Upper lobe of right lung (tissue), 1 donor: ENCODE results near the gene MSH2. TPM values are rescaled to one million over a fixed set of nuclear protein-coding genes. Genes with fewer than 3 reads are reported as not detected.

Experiments
- ATAC-seq: fragments of 200-7000 bp; cut with Tn5 transposase; one replicate; pipeline ENCODE4 v1.9.1; 2020; ENCODE audit warnings: mild to moderate bottlenecking, moderate library complexity
- DNase-seq: peaks from one replicate; pipeline ENCODE4 v3.0.0-alpha.2; 2020
- H3K27ac ChIP-seq: fragments of 200-600 bp; one replicate; pipeline ENCODE4 v1.8.0; 2022
- H3K27me3 ChIP-seq: fragments of 200-600 bp; one replicate; pipeline ENCODE4 v1.8.0; 2022; ENCODE audit warnings: mild to moderate bottlenecking
- H3K36me3 ChIP-seq: fragments of 200-600 bp; one replicate; pipeline ENCODE4 v1.8.0; 2022
- H3K4me1 ChIP-seq: fragments of 200-600 bp; one replicate; pipeline ENCODE4 v1.8.0; 2022
- H3K4me3 ChIP-seq: fragments of 200-600 bp; one replicate; pipeline ENCODE4 v1.8.0; 2022; ENCODE audit warnings: mild to moderate bottlenecking
- H3K9me3 ChIP-seq: fragments of 200-600 bp; one replicate; pipeline ENCODE4 v1.8.0; 2022
- intact Hi-C: fragments of 100-400 bp; cut with DNase I; formaldehyde crosslinking; loops from one replicate; pipeline ENCODE4 v1.11.0; 2022
- total RNA-seq: library from RNA; stranded (reverse); fragmentation: NEBNext Ultra II Directional; extraction: Animal tissue kit (Norgen Biotek cat#: 25700); gene quantifications from one replicate; pipeline ENCODE4 v1.2.1, GENCODE V29; 2021
- TF ChIP-seq, protein P1 (sequence below): fragments of 200-600 bp; IDR thresholded peaks from one replicate; pipeline ENCODE4 v1.8.0; 2022; ENCODE audit warnings: antibody characterized with exemption
- donor health status: DM: no; HTN: yes; CAD: no; lungs with severe emphysema.

Gene MSH2
- total RNA-seq, 1 donor from 2014 or later: 13.3 TPM

DNA sequence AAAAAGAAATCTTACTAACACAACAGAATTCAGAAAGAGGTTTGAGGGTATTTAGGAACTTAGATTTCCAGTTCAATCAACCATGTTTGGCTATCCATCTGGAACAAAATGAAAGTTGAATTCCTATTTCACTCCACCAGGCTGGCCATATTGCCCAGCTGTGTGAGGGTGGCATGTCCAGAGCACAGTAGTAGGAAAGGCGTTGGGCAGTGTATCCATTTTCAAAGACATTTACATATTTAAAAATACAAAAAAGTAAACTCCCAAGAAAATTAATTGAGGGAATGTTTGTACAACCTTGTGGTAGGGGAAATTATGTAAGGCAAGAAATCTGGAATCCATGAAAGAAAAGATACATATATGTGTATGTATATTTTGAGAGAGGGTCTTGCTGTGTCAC lies 21.5 kb upstream of the MSH2 start:
- Histone ChIP-seq H3K36me3 (no peaks in the 10 kb centered on the region), H3K27ac (no peak overlapping the region), H3K9me3 (no peaks in the 10 kb centered on the region), H3K4me3 (no peak overlapping the region), H3K27me3 (no peaks in the 10 kb centered on the region), H3K4me1 (no peaks in the 10 kb centered on the region)
- no peak for ATAC-seq
- intact Hi-C loops: no loop called here
- TF ChIP-seq, protein P1, sequence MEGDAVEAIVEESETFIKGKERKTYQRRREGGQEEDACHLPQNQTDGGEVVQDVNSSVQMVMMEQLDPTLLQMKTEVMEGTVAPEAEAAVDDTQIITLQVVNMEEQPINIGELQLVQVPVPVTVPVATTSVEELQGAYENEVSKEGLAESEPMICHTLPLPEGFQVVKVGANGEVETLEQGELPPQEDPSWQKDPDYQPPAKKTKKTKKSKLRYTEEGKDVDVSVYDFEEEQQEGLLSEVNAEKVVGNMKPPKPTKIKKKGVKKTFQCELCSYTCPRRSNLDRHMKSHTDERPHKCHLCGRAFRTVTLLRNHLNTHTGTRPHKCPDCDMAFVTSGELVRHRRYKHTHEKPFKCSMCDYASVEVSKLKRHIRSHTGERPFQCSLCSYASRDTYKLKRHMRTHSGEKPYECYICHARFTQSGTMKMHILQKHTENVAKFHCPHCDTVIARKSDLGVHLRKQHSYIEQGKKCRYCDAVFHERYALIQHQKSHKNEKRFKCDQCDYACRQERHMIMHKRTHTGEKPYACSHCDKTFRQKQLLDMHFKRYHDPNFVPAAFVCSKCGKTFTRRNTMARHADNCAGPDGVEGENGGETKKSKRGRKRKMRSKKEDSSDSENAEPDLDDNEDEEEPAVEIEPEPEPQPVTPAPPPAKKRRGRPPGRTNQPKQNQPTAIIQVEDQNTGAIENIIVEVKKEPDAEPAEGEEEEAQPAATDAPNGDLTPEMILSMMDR: no peak
- DNase-seq: no peak

DNA sequence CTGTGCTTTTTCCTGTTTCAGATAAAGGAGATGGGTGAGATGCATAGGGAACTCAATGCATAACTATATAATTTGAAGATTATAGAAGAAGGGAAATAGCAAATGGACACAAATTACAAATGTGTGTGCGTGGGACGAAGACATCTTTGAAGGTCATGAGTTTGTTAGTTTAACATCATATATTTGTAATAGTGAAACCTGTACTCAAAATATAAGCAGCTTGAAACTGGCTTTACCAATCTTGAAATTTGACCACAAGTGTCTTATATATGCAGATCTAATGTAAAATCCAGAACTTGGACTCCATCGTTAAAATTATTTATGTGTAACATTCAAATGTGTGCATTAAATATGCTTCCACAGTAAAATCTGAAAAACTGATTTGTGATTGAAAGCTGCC lies 16.4 kb upstream of the MSH2 start:
- Histone ChIP-seq H3K27me3 (no peaks in the 10 kb centered on the region), H3K36me3 (no peaks in the 10 kb centered on the region), H3K27ac (no peak overlapping the region), H3K4me3 (no peak overlapping the region), H3K9me3 (no peaks in the 10 kb centered on the region), H3K4me1 (no peaks in the 10 kb centered on the region)
- ATAC-seq (no peak), DNase-seq (no peak)
- intact Hi-C loops: no loop called here
- TF ChIP-seq, protein P1: no peak

DNA sequence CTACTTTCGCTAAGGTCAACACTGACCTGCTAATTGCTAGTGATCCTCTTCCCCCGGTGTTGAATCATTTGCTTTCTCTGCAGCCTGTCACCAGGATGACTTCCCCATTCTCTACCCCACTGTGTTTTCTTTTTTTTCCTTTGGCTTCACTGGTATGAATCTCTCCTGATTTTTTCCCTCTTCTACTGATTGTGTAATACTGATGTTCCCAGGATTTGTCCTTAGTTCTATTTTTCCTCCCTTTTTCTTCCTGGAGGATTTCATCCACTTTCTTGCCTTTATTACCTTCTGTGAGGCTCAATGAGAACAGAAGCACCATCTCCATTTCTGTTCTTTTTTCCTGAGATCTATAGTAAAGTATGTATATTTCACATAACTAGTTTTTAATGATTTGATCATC lies 14.1 kb upstream of the MSH2 start:
- no peak for ATAC-seq
- TF ChIP-seq, protein P1: no peak
- DNase-seq: no peak
- intact Hi-C loops: no loop called here
- Histone ChIP-seq H3K27me3 (no peaks in the 10 kb centered on the region), H3K9me3 (no peaks in the 10 kb centered on the region), H3K36me3 (no peaks in the 10 kb centered on the region), H3K27ac (no peak overlapping the region), H3K4me3 (no peak overlapping the region), H3K4me1 (no peaks in the 10 kb centered on the region)

DNA sequence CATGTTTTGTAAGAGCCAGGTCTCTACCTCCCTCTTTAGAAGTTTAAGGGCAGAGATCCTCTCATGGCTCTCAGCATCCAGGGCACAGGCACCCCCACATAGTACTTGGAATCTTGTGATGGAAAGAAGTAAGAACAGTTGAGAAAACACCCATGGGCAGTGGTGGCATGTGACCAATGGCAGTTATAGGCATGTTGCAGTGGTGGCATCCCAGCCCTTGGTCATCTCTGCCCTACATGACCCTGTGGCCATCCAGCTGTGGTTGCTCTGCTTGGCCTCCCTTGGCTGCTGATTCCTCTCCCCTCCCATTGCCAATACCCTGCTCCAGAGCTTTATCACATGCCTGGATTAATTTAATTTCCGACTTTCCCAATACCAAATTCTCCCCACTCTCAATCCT lies 13.3 kb upstream of the MSH2 start:
- no peak for DNase-seq
- H3K27ac ChIP-seq: no peak overlapping the region
- H3K27me3 ChIP-seq: no peaks in the 10 kb centered on the region
- ATAC-seq: no peak
- no peaks in the 10 kb centered on the region for H3K36me3 ChIP-seq
- H3K9me3 ChIP-seq: no peaks in the 10 kb centered on the region
- TF ChIP-seq, protein P1: no peak
- H3K4me3 ChIP-seq: no peak overlapping the region
- intact Hi-C loops: no loop called here
- no peaks in the 10 kb centered on the region for H3K4me1 ChIP-seq

DNA sequence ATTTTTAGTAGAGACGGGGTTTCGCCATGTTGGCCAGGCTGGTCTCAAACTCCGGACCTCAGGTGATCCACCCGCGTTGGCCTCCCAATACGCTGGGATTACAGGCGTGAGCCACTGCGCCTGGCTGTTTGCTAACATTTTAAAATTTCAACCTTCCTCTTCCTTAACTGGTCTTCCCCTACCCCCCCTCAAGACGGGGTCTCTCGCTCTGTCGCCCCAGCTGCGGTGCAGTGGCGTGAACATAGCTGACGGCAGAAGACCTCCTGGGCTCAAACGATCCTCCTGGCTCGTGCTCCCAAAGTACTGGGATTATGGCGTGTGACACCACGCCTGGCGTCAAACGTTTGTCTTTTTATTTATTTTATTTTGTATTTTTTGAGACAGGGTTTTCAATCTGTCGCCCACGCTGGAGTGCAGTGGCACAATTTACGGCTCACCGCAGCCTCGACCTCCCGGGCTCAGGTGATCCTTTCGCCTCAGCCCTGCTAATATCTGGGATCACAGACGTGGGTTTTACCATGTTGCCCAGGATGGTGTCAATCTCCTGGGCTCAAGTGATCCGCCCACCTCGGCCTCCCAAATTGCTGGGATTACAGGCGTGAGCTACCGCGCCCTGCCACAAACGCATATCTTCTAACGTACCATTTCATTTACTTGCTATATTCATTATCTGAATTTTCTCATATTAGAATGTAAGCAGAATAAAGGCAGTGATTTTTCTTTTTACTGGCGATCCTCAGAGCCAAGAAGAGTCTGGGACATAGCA lies 984 bp upstream of the MSH2 start:
- TF ChIP-seq, protein P1: no peak
- ATAC-seq (no peak), DNase-seq (no peak)
- Histone ChIP-seq H3K4me1 (peaks cover 7% of the 10 kb centered on the region), H3K4me3 (peak overlapping the region; percentile 83), H3K9me3 (no peaks in the 10 kb centered on the region), H3K36me3 (no peaks in the 10 kb centered on the region), H3K27me3 (no peaks in the 10 kb centered on the region), H3K27ac (no peak overlapping the region)
- intact Hi-C loops: no loop called here

DNA sequence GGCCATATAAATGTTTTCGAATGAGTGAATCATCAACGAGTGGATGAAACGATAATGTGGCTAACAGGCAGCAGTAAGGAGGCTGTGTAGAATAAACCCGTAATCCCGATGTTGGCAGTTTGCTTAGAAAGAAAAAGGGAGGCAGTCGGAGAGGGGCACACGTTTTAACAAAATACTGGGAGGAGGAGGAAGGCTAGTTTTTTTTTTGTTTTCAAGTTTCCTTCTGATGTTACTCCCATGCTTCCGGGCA lies 476 bp upstream of the MSH2 start:
- Histone ChIP-seq H3K4me1 (peaks cover 7% of the 10 kb centered on the region), H3K4me3 (peak overlapping the region; percentile 83), H3K27me3 (no peaks in the 10 kb centered on the region), H3K27ac (peak overlapping the region; percentile 28), H3K9me3 (no peaks in the 10 kb centered on the region), H3K36me3 (no peaks in the 10 kb centered on the region)
- DNase-seq (no peak), ATAC-seq (no peak)
- intact Hi-C loops: no loop called here
- TF ChIP-seq, protein P1: no peak
